Thymus (tissue), 11 donors: ENCODE results near the gene ZNF514. TPM values are rescaled to one million over a fixed set of nuclear protein-coding genes. Genes with fewer than 3 reads are reported as not detected.
A peak's percentile ranks its signal among the peaks of the same experiment; 100 is the strongest.

Source experiments
- DNase-seq, 9 donors: peaks; one replicate each; pipeline ENCODE4 v3.0.0-alpha.2; 2013; ENCODE audit warnings: low spot score in 9 of 9, low read depth in 6 of 9, missing footprints in 1 of 9
- H3K27ac ChIP-seq, 2 donors: one replicate each; pipeline ENCODE4 v1.5.1; 2013; ENCODE audit warnings: control low read depth in 1 of 2, low read depth in 1 of 2, low read length in 1 of 2, mild to moderate bottlenecking in 1 of 2, moderate library complexity in 1 of 2
- H3K27me3 ChIP-seq, 2 donors: one replicate each; pipeline ENCODE4 v1.5.1; 2013; ENCODE audit warnings: low read length in 1 of 2; ENCODE audit not compliant: control insufficient read depth in 2 of 2, insufficient read depth in 1 of 2
- H3K36me3 ChIP-seq, 2 donors: one replicate each; pipeline ENCODE4 v1.5.1; 2013; ENCODE audit warnings: low read length in 1 of 2, mild to moderate bottlenecking in 1 of 2, moderate library complexity in 1 of 2; ENCODE audit not compliant: control insufficient read depth in 2 of 2, insufficient read depth in 2 of 2
- H3K4me1 ChIP-seq, 2 donors: one replicate each; pipeline ENCODE4 v1.5.1; 2013; ENCODE audit warnings: low read length in 2 of 2; ENCODE audit not compliant: control insufficient read depth in 2 of 2, insufficient read depth in 2 of 2
- H3K4me3 ChIP-seq, 2 donors: one replicate each; pipeline ENCODE4 v1.5.1; 2013; ENCODE audit warnings: low read length in 2 of 2, control low read depth in 1 of 2, mild to moderate bottlenecking in 1 of 2
- H3K9me3 ChIP-seq, 2 donors: one replicate each; pipeline ENCODE4 v1.5.1; 2013; ENCODE audit warnings: low read length in 1 of 2, mild to moderate bottlenecking in 1 of 2; ENCODE audit not compliant: control insufficient read depth in 2 of 2, insufficient read depth in 1 of 2
- WGBS: extraction: QIAGEN DNeasy Blood & Tissue Kit; methylation state at CpG from one replicate; pipeline ENCODE4 v1.1.7; 2013; 5-methylcytosine and 5-hydroxymethylcytosine counted together
- polyA plus RNA-seq: library from polyadenylated mRNA; stranded (reverse); fragments of 200-250 nt; gene quantifications from one replicate; pipeline ENCODE4 v1.2.3, GENCODE V29; 2013
- total RNA-seq: library from RNA; stranded (reverse); fragments of 120-200 nt; gene quantifications from one replicate; pipeline ENCODE4 v1.2.4, GENCODE V29; 2013
- donor health status: healthy.

The ZNF514 gene
- total and polyA plus RNA-seq, 2 donors, result 11.5 to 18.6 TPM

DNA sequence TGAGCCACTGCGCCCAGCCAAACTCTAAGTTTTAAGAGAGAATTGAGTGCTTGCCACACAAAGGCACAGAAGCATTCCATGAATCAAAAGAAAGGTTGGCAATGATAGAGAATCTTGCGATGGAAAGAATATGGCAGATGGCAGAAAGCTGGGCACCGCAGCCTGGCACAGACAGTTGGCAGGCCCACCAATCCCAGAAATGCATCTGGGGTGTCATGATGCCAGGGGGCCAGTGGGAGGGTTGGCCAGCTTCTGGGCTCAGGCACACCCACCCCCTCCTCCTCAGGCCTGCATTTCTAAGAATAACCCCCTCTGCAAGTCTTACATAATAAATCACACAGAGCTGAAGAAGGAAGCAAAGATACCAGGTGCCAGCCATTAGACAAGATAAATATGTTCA lies 25.5 kb upstream of the ZNF514 start:
- no peak for DNase-seq
- 98% methylated on average over 3 of the region's 3 CpGs for WGBS
- H3K4me3 ChIP-seq, result no peak overlapping the region
- peaks cover 0 to 2% of the 10 kb centered on the region in 2 donors for H3K9me3 ChIP-seq
- H3K27me3 ChIP-seq, result no peaks in the 10 kb centered on the region
- no peak overlapping the region for H3K27ac ChIP-seq
- H3K4me1 ChIP-seq, result no peaks in the 10 kb centered on the region
- H3K36me3 ChIP-seq, result peaks cover 16 to 18% of the 10 kb centered on the region in 2 donors

DNA sequence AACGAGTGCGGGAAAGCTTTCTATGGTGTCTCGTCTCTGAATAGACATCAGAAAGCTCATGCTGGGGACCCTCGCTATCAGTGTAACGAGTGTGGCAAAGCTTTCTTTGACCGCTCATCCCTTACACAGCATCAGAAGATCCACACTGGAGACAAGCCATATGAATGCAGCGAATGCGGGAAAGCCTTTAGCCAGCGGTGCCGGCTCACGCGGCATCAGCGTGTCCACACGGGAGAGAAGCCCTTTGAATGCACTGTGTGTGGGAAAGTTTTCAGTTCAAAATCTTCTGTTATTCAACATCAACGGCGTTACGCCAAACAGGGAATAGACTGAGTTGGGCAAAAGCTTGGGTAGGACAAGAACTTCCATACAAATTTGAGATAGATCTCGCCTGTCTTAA lies 22.1 kb upstream of the ZNF514 start:
- Histone ChIP-seq H3K4me3 (no peak overlapping the region), H3K4me1 (no peaks in the 10 kb centered on the region), H3K9me3 (peaks cover 0 to 2% of the 10 kb centered on the region in 2 donors), H3K36me3 (peaks cover 18 to 23% of the 10 kb centered on the region in 2 donors), H3K27ac (no peak overlapping the region), H3K27me3 (no peaks in the 10 kb centered on the region)
- 99% methylated on average over 18 of the region's 18 CpGs for WGBS
- no peak for DNase-seq

DNA sequence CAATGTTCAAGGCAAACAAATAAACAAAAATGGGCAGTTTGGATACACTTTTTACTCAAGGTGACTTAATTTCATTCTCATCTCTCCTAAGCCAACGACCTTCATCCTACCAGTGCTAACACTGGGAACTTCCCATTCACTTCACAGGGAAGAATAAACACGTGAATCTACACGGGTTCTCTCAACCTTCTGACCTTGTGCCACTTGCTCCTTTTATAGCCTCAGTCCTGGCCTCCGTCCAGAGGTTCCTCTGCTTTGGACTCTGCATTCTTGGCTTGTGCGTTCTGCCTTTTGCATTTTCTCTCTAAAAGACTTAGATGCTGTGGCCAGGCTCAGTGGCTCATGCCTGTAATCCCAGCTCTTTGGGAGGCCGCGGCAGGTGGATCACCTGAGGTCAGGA lies 19.8 kb upstream of the ZNF514 start:
- H3K27ac ChIP-seq, result no peak overlapping the region
- H3K4me3 ChIP-seq, result no peak overlapping the region
- peaks cover 18 to 23% of the 10 kb centered on the region in 2 donors for H3K36me3 ChIP-seq
- 97% methylated on average over 7 of the region's 7 CpGs for WGBS
- no peak for DNase-seq
- no peaks in the 10 kb centered on the region for H3K27me3 ChIP-seq
- peaks cover 0 to 2% of the 10 kb centered on the region in 2 donors for H3K9me3 ChIP-seq
- H3K4me1 ChIP-seq, result no peaks in the 10 kb centered on the region

DNA sequence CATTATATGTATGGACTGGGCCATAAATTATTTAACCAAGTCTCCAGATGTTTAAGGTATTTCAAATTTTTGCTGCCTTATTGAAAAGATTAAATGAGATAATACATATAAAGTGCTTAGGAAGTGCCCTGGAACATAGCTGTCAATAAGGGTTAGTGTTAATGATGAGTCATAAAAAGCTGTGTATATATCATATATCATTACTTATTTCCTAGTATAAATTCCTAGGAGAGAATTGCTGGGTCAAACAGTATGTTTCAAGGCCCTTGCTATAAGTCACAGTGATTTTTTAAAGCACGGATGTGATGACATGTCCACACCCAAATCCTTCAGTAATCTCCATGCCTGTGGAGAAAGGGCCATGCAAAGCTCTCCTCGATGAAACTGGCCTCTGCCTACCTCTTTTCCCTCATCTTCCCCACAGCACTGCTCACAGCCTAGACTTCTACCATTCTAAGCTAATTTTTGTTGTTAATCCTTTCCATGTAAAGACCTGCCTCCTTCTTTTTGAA lies 14.4 kb upstream of the ZNF514 start:
- H3K36me3 ChIP-seq, result peaks cover 2 to 5% of the 10 kb centered on the region in 2 donors
- no peak for DNase-seq
- no peak overlapping the region for H3K27ac ChIP-seq
- WGBS, result 98% methylated on average over 2 of the region's 2 CpGs
- no peak overlapping the region for H3K4me3 ChIP-seq
- no peaks in the 10 kb centered on the region for H3K4me1 ChIP-seq
- H3K27me3 ChIP-seq, result no peaks in the 10 kb centered on the region
- no peaks in the 10 kb centered on the region for H3K9me3 ChIP-seq

DNA sequence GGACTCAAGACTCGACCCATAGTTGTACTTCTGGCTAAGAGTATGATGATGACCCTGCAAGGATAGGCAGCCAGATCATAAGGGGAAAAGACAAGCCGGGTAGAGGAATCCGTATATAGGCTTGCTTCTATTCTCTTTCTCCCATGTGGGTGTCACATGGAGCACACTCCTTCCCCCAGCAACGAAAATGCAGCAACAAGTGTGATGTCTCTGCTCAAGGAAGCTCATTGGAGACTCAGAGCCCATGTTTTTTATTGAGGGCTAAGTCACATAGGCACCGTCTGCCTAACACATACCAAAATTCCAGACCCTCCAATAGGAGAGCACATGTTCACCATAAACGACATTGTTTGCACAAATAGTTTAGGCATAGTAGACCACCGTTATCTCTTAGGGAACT lies 12.3 kb upstream of the ZNF514 start:
- Histone ChIP-seq H3K4me1 (no peaks in the 10 kb centered on the region), H3K27me3 (no peaks in the 10 kb centered on the region), H3K27ac (no peak overlapping the region), H3K36me3 (no peaks in the 10 kb centered on the region), H3K4me3 (no peak overlapping the region), H3K9me3 (no peaks in the 10 kb centered on the region)
- 87% methylated on average over 7 of the region's 7 CpGs for WGBS
- DNase-seq, result no peak

DNA sequence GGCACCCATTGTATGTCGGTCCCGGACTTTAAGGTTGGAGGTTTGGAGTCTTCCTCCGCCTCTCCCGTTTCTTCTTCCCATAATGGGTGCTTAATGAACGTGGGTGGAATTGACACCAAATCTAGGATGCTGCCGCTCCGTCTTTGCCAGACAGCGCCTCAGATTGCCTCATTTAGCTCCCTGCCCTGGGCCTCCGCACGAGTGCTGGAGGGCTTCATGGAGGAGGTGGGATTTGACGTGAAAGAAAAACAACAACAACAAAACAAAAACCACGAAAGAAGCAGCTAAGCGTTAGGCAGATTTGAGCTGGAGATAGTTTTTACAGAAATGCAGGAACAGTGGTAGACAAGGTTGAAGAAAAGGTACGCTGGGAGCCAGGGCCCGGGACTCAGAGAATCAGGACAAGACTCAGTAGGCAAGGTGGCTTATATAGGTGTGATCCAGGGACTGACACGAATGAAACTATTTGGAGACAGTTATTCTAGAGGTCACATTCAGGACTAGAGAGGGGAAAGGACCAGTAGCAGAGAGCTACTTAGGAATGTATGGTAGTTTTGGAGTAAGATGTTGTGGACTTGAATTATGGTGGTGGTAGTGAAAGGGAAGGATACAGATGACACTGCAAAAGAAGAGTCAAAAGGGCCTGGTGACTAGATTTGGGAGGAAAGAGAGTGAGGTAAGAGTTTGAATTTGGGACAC lies 6.6 kb upstream of the ZNF514 start:
- no peaks in the 10 kb centered on the region for H3K27me3 ChIP-seq
- H3K4me1 ChIP-seq, result peaks cover 7 to 12% of the 10 kb centered on the region in 2 donors
- peak overlapping the region; percentile 84 to 94 for H3K4me3 ChIP-seq
- peak overlapping the region in 1 of 2 donors; percentile 80 for H3K27ac ChIP-seq
- WGBS, result 12% methylated on average over 16 of the region's 16 CpGs
- no peak for DNase-seq
- no peaks in the 10 kb centered on the region for H3K9me3 ChIP-seq
- H3K36me3 ChIP-seq, result no peaks in the 10 kb centered on the region

DNA sequence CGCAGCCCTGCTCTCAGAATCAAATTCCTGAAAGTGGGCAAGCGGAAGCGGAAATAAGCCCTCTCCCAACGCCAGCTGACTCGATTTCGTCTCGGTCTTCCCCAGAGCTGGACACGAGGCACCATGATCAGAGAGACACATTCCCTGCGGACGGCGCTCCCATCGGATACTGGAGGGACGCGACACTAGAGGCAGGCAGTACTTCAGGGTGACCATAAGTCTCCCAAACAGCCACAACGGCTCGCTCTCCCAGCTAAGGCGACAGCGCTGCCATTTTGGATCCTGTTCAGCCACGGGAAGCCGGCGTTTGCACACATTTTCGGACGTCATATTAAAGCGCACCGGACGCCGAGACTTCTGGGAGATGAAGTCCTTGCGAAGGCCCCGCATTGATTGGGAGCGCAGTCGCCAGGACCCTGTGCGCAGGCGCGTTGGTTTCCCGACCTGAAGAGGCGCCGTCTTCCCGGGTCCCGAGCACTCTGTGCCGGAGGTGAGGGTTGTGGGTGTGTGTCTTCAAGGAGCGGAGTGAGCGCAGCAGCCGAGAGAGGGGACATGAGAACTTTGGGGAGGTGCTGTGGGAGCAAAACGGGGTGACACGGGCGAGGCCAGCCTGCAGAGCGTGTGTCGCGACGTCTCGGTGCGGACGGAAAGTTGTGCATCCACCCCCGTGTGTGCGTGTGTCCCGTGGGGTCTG lies 5.9 kb upstream of the ZNF514 start, which contains the start of gene ZNF2:
Gene ZNF2, plus strand, starts transcription at position 439 of the 694 bp plus-strand sequence. CDS start 10,418 bp downstream, outside the sequence.
- H3K36me3 ChIP-seq, result no peaks in the 10 kb centered on the region
- H3K4me3 ChIP-seq, result peak within 1 kb of the TSS; percentile 84 to 94
- no peaks in the 10 kb centered on the region for H3K9me3 ChIP-seq
- H3K27me3 ChIP-seq, result no peaks in the 10 kb centered on the region
- H3K27ac ChIP-seq, result peak within 1 kb of the TSS; percentile 79 to 92
- H3K4me1 ChIP-seq, result peaks cover 7 to 12% of the 10 kb centered on the region in 2 donors
- under 1% methylated on average over 56 of the region's 56 CpGs for WGBS
- peak; percentile 95 to 99 (median 98) for DNase-seq

DNA sequence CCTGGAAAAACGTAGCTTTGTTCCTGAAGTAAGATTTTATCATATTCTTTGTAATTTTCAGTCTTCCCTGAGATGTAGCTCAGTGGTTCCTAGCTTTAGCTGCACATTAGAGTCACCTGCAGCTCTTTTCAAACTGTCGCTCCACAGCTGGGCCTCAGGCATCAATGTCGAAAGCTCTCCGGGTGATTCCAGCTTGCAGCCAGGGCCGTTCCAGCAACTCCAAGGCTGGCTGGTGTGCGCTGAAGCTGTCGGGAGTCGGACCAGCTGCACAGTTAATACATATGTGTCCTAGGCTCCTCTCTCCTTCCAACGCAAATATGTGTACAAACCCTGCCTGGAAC lies 5.4 kb upstream of the ZNF514 start:
- Histone ChIP-seq H3K4me1 (peaks cover 7 to 16% of the 10 kb centered on the region in 2 donors), H3K4me3 (peak overlapping the region; percentile 84 to 94), H3K9me3 (no peaks in the 10 kb centered on the region), H3K27me3 (no peaks in the 10 kb centered on the region), H3K36me3 (no peaks in the 10 kb centered on the region), H3K27ac (peak overlapping the region; percentile 79 to 92)
- no peak for DNase-seq
- 2% methylated on average over 9 of the region's 9 CpGs for WGBS
